ENCODE data around the gene GALNT4. TPM values are rescaled to one million over a fixed set of nuclear protein-coding genes. Genes with fewer than 3 reads are reported as not detected.
A peak's percentile ranks its signal among the peaks of the same experiment; 100 is the strongest.

GALNT4 gene
- total and polyA plus RNA-seq, 2 of the 13 experiments (the other 11 are each of a cell fraction or from before 2014, with no cell fraction given), result 4.9 to 6.8 TPM

DNA sequence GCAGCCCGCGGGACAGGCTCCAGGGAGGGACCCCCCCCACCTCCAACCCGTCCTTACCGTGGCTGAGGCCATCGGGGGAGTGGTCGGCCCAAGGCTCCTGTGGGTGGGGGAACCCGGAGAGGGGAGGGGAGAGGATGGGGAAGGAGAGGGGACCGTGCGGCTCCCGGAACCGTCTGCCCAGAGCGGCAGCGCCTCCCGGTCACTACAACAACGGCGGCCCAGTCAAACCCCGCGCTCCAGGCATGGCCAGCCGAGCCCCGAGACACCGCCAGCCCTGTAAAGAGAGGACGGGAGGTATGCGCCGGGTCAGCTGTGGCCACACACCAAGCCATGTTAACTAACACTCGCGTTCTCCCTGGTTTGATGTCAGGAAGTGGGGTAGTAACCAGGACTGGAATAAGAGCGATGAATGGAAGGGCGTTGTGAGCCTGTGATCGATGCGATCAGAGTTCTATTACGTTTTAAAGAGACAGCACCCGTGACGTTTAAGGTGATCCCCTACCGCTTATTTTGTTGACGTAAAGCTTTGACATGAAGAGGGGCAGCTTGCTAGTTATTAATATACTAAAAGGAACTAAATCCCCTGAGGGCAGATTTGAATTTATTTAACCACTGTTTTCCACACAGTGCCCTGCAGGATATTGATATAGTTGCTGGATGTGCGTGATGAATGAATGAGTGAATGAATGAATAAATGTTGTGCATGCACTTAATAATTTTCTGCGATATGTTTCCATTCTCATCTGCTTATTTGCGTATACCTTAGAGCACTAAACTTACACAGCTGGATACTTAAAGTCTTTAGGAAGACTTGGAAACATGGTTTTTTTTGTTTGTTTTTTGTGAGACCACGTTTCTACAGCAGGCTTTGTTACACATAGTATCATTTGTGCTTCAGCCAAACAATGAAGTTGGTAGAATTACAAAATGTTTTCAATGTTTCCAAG is 1.5 kb upstream of the GALNT4 start, which contains the start of gene POC1B (continued):
- TF ChIP-seq ZNF788 (CRISPR knock-in tag; IDR thresholded peaks at IDR 0.05; ENCODE audit: borderline replicate concordance) (peak; percentile 39; the same call in 1 of the 2 replicates), HNF4G (IDR thresholded peaks at IDR 0.05; ENCODE audit: borderline replicate concordance, low read depth, low read length) (no peak), HNF4G (CRISPR knock-in tag; IDR thresholded peaks at IDR 0.05; ENCODE audit: borderline replicate concordance, low read depth) (0 out of 2 replicates have a peak, but pooled peaks have one; percentile 25), RXRA (CRISPR knock-in tag; IDR thresholded peaks at IDR 0.05) (peak; percentile 89), PLRG1 (conservative IDR thresholded peaks at IDR 0.05) (no peak), KLF16 (CRISPR knock-in tag; IDR thresholded peaks at IDR 0.05) (peak in 1 of 2 experiments; percentile 55; a peak in 1 of 4 replicates), SMARCC2 (IDR thresholded peaks at IDR 0.05) (no peak), ZNF547 (CRISPR knock-in tag; IDR thresholded peaks at IDR 0.05) (no peak)
- TF ChIP-seq, protein P1, sequence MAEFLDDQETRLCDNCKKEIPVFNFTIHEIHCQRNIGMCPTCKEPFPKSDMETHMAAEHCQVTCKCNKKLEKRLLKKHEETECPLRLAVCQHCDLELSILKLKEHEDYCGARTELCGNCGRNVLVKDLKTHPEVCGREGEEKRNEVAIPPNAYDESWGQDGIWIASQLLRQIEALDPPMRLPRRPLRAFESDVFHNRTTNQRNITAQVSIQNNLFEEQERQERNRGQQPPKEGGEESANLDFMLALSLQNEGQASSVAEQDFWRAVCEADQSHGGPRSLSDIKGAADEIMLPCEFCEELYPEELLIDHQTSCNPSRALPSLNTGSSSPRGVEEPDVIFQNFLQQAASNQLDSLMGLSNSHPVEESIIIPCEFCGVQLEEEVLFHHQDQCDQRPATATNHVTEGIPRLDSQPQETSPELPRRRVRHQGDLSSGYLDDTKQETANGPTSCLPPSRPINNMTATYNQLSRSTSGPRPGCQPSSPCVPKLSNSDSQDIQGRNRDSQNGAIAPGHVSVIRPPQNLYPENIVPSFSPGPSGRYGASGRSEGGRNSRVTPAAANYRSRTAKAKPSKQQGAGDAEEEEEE (CRISPR knock-in tag; IDR thresholded peaks at IDR 0.05; ENCODE audit: borderline replicate concordance), result 0 out of 2 replicates have a peak, but pooled peaks have one; percentile 63
- TF ChIP-seq, protein P2, sequence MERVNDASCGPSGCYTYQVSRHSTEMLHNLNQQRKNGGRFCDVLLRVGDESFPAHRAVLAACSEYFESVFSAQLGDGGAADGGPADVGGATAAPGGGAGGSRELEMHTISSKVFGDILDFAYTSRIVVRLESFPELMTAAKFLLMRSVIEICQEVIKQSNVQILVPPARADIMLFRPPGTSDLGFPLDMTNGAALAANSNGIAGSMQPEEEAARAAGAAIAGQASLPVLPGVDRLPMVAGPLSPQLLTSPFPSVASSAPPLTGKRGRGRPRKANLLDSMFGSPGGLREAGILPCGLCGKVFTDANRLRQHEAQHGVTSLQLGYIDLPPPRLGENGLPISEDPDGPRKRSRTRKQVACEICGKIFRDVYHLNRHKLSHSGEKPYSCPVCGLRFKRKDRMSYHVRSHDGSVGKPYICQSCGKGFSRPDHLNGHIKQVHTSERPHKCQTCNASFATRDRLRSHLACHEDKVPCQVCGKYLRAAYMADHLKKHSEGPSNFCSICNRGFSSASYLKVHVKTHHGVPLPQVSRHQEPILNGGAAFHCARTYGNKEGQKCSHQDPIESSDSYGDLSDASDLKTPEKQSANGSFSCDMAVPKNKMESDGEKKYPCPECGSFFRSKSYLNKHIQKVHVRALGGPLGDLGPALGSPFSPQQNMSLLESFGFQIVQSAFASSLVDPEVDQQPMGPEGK (CRISPR knock-in tag; IDR thresholded peaks at IDR 0.05), result peak; percentile 50; the same call in 1 of the 2 replicates
- TF ChIP-seq, protein P3, sequence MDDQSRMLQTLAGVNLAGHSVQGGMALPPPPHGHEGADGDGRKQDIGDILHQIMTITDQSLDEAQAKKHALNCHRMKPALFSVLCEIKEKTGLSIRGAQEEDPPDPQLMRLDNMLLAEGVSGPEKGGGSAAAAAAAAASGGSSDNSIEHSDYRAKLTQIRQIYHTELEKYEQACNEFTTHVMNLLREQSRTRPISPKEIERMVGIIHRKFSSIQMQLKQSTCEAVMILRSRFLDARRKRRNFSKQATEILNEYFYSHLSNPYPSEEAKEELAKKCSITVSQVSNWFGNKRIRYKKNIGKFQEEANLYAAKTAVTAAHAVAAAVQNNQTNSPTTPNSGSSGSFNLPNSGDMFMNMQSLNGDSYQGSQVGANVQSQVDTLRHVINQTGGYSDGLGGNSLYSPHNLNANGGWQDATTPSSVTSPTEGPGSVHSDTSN (CRISPR knock-in tag; IDR thresholded peaks at IDR 0.05; ENCODE audit: borderline replicate concordance), result 0 out of 2 replicates have a peak, but pooled peaks have one; percentile 9
- TF ChIP-seq, protein P4, sequence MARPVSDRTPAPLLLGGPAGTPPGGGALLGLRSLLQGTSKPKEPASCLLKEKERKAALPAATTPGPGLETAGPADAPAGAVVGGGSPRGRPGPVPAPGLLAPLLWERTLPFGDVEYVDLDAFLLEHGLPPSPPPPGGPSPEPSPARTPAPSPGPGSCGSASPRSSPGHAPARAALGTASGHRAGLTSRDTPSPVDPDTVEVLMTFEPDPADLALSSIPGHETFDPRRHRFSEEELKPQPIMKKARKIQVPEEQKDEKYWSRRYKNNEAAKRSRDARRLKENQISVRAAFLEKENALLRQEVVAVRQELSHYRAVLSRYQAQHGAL (CRISPR knock-in tag; IDR thresholded peaks at IDR 0.05; ENCODE audit: not compliant biosample characterization), result peak; percentile 51
- TF ChIP-seq, protein P5, sequence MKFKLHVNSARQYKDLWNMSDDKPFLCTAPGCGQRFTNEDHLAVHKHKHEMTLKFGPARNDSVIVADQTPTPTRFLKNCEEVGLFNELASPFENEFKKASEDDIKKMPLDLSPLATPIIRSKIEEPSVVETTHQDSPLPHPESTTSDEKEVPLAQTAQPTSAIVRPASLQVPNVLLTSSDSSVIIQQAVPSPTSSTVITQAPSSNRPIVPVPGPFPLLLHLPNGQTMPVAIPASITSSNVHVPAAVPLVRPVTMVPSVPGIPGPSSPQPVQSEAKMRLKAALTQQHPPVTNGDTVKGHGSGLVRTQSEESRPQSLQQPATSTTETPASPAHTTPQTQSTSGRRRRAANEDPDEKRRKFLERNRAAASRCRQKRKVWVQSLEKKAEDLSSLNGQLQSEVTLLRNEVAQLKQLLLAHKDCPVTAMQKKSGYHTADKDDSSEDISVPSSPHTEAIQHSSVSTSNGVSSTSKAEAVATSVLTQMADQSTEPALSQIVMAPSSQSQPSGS (CRISPR knock-in tag; IDR thresholded peaks at IDR 0.05), result 0 out of 2 replicates have a peak, but pooled peaks have one; percentile 63
- TF ChIP-seq, protein P6, sequence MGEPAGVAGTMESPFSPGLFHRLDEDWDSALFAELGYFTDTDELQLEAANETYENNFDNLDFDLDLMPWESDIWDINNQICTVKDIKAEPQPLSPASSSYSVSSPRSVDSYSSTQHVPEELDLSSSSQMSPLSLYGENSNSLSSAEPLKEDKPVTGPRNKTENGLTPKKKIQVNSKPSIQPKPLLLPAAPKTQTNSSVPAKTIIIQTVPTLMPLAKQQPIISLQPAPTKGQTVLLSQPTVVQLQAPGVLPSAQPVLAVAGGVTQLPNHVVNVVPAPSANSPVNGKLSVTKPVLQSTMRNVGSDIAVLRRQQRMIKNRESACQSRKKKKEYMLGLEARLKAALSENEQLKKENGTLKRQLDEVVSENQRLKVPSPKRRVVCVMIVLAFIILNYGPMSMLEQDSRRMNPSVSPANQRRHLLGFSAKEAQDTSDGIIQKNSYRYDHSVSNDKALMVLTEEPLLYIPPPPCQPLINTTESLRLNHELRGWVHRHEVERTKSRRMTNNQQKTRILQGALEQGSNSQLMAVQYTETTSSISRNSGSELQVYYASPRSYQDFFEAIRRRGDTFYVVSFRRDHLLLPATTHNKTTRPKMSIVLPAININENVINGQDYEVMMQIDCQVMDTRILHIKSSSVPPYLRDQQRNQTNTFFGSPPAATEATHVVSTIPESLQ (CRISPR knock-in tag; conservative IDR thresholded peaks at IDR 0.05), result no peak
